Sigmoid colon (tissue), 7 donors: ENCODE measurements around the gene VCP. TPM values are rescaled to one million over a fixed set of nuclear protein-coding genes. Genes with fewer than 3 reads are reported as not detected.

Source experiments
- DNase-seq: peaks from one replicate; pipeline ENCODE4 v3.0.0-alpha.2; 2019
- H3K27ac ChIP-seq, 4 donors: fragments of 200-600 bp; sonication (generic); one replicate each; pipeline ENCODE4 v1.5.1; 2016 to 2019; ENCODE audit warnings: mild to moderate bottlenecking in 1 of 4
- H3K27me3 ChIP-seq, 3 donors: fragments of 200-600 bp; sonication (generic); one replicate each; pipeline ENCODE4 v1.5.1; 2019; ENCODE audit warnings: mild to moderate bottlenecking in 1 of 3
- H3K36me3 ChIP-seq, 4 donors: fragments of 200-600 bp; sonication (generic); one replicate each; pipeline ENCODE4 v1.5.1; 2016 to 2019
- H3K4me1 ChIP-seq, 4 donors: fragments of 200-600 bp; sonication (generic); one replicate each; pipeline ENCODE4 v1.5.1; 2017 to 2019
- H3K4me3 ChIP-seq, 4 donors: fragments of 200-600 bp; sonication (generic); one replicate each; pipeline ENCODE4 v1.5.1; 2017 to 2019; ENCODE audit warnings: mild to moderate bottlenecking in 2 of 4, moderate library complexity in 1 of 4
- H3K9me3 ChIP-seq, 4 donors: fragments of 200-600 bp in 3 of 4; sonication (generic) in 3 of 4; one replicate each; pipeline versions ENCODE4 v1.5.1 to v1.6.1; 2013 to 2019
- EP300 ChIP-seq, 4 donors: sonication (generic); formaldehyde crosslinking; IDR thresholded peaks; one replicate each; pipeline ENCODE4 v1.6.1; 2017; ENCODE audit warnings: antibody characterized with exemption in 4 of 4
- POLR2A ChIP-seq, 2 donors: fragments of 450-650 bp; IDR thresholded peaks; one replicate each; pipeline ENCODE4 v1.6.1; 2016; ENCODE audit warnings: antibody characterized with exemption in 2 of 2, mild to moderate bottlenecking in 2 of 2, moderate library complexity in 2 of 2
- POLR2AphosphoS5 ChIP-seq, 4 donors: sonication (generic); formaldehyde crosslinking; IDR thresholded peaks; one replicate each; pipeline ENCODE4 v1.6.1; 2017; ENCODE audit warnings: antibody characterized with exemption in 4 of 4
- WGBS, 2 donors: extraction: QIAGEN DNeasy Blood & Tissue Kit; methylation state at CpG; one replicate each; pipeline ENCODE4 v1.1.7; 2013; 5-methylcytosine and 5-hydroxymethylcytosine counted together
- intact Hi-C: fragments of 100-400 bp; cut with DNase I; formaldehyde crosslinking; loops from one replicate; pipeline ENCODE4 v1.15.1; 2023
- polyA plus RNA-seq, 3 donors: library from polyadenylated mRNA; stranded (reverse); fragments of 200-250 nt; gene quantifications; one replicate each; pipeline ENCODE4 v1.2.3, GENCODE V29; 2013
- total RNA-seq, 4 donors: library from RNA; depleted of rRNA; stranded (reverse); fragments of >200 nt; gene quantifications; one replicate each; pipeline ENCODE4 v1.1.0, GENCODE V29; 2016
- TF ChIP-seq, protein P1 (sequence below), 4 experiments: fragments of 450-650 bp in 3 of 4; fragments of 200-600 bp in 1 of 4; IDR thresholded peaks; one replicate each; pipeline ENCODE4 v1.5.1; 2016 to 2019; ENCODE audit warnings: antibody characterized with exemption in 4 of 4, mild to moderate bottlenecking in 3 of 4, moderate library complexity in 2 of 4
- donor health status: healthy with polysubstance abuse.
- donor health status: Bipolar disorder and iron deficiency.
- donor health status: healthy.

Gene VCP
- total and polyA plus RNA-seq, 7 donors = 50.5 to 129 (median 108) TPM

DNA sequence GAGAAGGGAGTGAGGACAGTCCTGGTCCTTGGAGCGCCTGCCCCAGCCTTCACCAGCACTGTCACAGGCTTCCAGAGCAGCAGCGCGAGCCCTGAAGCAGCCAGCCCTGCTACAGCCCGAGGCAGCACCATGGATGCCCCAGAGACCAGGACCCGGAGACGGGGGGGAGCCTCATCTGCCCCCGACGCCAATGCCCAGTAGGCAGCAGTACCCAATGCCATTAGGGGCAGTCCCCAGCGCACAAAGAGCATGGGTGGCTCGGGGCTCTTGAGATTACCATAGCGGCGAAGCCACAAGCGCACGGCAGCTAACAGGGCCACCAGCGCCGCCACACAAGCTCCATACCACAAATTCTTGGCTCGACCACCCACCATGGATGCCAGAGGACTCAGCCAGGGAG, 19.1 kb upstream of the VCP start:
- intact Hi-C loops = no loop called here
- TF ChIP-seq, protein P1, sequence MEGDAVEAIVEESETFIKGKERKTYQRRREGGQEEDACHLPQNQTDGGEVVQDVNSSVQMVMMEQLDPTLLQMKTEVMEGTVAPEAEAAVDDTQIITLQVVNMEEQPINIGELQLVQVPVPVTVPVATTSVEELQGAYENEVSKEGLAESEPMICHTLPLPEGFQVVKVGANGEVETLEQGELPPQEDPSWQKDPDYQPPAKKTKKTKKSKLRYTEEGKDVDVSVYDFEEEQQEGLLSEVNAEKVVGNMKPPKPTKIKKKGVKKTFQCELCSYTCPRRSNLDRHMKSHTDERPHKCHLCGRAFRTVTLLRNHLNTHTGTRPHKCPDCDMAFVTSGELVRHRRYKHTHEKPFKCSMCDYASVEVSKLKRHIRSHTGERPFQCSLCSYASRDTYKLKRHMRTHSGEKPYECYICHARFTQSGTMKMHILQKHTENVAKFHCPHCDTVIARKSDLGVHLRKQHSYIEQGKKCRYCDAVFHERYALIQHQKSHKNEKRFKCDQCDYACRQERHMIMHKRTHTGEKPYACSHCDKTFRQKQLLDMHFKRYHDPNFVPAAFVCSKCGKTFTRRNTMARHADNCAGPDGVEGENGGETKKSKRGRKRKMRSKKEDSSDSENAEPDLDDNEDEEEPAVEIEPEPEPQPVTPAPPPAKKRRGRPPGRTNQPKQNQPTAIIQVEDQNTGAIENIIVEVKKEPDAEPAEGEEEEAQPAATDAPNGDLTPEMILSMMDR (IDR thresholded peaks at IDR 0.05) = no peak

DNA sequence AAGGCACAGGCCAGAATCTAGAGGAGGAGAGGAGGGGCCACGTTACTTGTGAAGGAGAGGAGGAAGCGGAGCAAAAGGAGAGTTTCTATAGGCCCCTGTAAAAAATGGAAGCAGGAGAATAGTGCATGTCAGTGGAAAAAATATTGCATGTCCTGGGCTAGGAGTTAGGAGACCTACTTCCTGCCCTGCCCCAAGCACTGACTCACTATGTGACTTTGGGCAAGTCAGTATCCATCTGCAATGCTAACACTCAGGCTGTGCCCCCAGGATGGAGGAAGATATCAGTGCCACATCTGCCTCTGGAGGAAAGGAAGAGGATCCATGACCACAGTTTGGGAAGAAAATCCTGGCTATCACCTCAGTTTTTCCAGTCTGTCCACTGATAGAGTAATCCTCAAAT, 17.0 kb upstream of the VCP start:
- H3K4me3 ChIP-seq = no peak overlapping the region
- H3K4me1 ChIP-seq = no peaks in the 10 kb centered on the region
- WGBS, 2 donors = 96% methylated on average over 2 of the region's 2 CpGs
- no peaks in the 10 kb centered on the region for H3K27me3 ChIP-seq
- intact Hi-C loops = no loop called here
- no peak overlapping the region for H3K27ac ChIP-seq
- TF ChIP-seq POLR2AphosphoS5 (IDR thresholded peaks at IDR 0.05) (no peak), POLR2A (IDR thresholded peaks at IDR 0.05) (no peak), EP300 (IDR thresholded peaks at IDR 0.05) (no peak)
- TF ChIP-seq, protein P1 (IDR thresholded peaks at IDR 0.05) = no peak
- H3K9me3 ChIP-seq = no peaks in the 10 kb centered on the region
- DNase-seq = no peak
- peaks cover 19 to 76% (median 32%) of the 10 kb centered on the region in 4 donors for H3K36me3 ChIP-seq

More for the DNA sequence above, 19.1 kb upstream of the VCP start:
- Histone ChIP-seq H3K4me1 (peaks cover 0 to 10% (median 8%) of the 10 kb centered on the region in 4 donors), H3K27me3 (no peaks in the 10 kb centered on the region), H3K27ac (no peak overlapping the region), H3K36me3 (peaks cover 19 to 74% (median 32%) of the 10 kb centered on the region in 4 donors), H3K4me3 (no peak overlapping the region), H3K9me3 (no peaks in the 10 kb centered on the region)
- no peak for DNase-seq
- WGBS, 2 donors = 97% methylated on average over 17 of the region's 17 CpGs

DNA sequence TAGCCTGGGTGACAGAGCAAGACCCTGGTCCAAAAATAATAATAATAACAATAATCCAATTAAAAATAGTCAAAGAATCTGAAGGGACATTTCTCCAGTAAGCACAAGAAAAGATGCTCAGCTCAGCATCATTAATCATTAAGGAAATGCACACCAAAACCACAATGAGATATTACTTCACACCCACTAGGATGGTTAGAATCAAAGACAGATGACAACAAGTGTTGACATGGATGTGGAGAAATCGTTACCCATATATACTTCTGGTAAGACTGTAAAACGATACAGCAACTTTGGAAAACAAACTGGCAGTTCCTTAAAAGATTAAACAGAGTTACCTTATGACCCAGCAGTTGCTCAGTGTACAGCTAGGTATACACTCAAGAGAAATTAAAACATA, 12.7 kb upstream of the VCP start:
- intact Hi-C loops = no loop called here
- H3K36me3 ChIP-seq = peaks cover 8 to 34% (median 14%) of the 10 kb centered on the region in 4 donors
- WGBS, 2 donors = 84 to 89% methylated on average over 2 of the region's 2 CpGs

DNA sequence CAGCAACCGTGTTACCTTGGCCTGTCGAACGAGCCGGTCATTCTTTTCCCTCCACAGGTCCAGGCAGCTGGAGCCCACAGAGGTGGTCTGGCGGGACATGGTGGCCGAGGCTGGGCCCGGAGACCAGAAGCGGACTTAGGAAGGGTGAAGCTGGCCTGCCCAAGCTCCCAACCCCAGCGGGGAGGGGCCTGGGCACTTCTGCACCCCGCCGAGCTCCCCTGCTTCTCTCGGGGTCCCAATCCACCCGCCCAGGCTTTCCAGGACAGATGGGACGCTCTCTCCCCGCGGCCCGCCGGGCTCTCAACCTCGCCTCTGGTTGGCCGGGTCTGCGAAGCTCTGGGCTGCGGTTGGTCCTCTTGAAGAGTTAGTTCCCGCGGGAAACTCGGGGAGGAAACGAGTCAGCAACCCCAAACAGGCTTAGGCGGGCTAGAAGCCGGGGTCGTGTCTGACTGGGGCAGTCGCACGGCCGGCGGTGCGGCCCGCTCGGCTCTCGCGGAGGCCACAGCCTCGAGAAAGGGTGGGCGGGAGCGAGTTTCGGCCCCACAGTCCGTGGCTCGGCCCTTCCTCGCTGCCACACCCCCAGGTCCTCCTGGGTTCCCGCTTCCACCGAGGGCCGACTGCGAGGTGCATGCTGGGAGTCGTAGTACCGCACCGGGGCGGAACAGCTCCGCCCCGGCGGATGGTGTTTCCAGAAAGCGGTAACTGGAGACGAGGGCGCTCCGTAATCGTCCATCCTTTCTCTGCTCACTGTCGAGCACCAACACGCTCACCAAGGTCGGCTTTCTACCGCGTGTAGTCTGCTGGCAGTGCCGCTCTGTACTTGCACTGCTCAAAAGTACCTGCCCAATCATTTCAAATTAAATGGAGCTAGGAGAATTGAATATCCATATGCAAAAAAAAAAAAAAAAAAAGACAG, 7.3 kb upstream of the VCP start, which contains the start of gene FANCG:
Gene FANCG, minus strand, starts transcription at position 517 of the 916 bp plus-strand sequence. Its CDS starts 418 bp downstream, at position 99.
- intact Hi-C loops = loop anchor here (2.0 kb wide), 2 partner anchors 15 to 23 kb away; partner anchors contain the start of gene STOML2
- no peaks in the 10 kb centered on the region for H3K36me3 ChIP-seq
- 0% methylated on average over 67 of the region's 67 CpGs for WGBS, 2 donors
- H3K27ac ChIP-seq = peak within 1 kb of the TSS; percentile 70 to 87 (median 78)
- H3K27me3 ChIP-seq = no peaks in the 10 kb centered on the region
- TF ChIP-seq EP300 (IDR thresholded peaks at IDR 0.05) (no peak), POLR2AphosphoS5 (IDR thresholded peaks at IDR 0.05) (peak in 3 of 4 donors; percentile 63 to 84 (median 65))
- peaks cover 0 to 20% (median 16%) of the 10 kb centered on the region in 4 donors for H3K4me1 ChIP-seq
- H3K9me3 ChIP-seq = no peaks in the 10 kb centered on the region
- peak within 1 kb of the TSS; percentile 62 to 74 (median 72) for H3K4me3 ChIP-seq
- DNase-seq = peak; percentile 95

More for the DNA sequence above, 12.7 kb upstream of the VCP start:
- H3K27me3 ChIP-seq = no peaks in the 10 kb centered on the region
- no peaks in the 10 kb centered on the region for H3K9me3 ChIP-seq
- no peak overlapping the region for H3K27ac ChIP-seq
- peaks cover 0 to 7% (median 2%) of the 10 kb centered on the region in 4 donors for H3K4me1 ChIP-seq
- TF ChIP-seq, protein P1 (IDR thresholded peaks at IDR 0.05) = no peak
- no peak for TF ChIP-seq POLR2AphosphoS5 (IDR thresholded peaks at IDR 0.05)
- DNase-seq = no peak
- H3K4me3 ChIP-seq = no peak overlapping the region

DNA sequence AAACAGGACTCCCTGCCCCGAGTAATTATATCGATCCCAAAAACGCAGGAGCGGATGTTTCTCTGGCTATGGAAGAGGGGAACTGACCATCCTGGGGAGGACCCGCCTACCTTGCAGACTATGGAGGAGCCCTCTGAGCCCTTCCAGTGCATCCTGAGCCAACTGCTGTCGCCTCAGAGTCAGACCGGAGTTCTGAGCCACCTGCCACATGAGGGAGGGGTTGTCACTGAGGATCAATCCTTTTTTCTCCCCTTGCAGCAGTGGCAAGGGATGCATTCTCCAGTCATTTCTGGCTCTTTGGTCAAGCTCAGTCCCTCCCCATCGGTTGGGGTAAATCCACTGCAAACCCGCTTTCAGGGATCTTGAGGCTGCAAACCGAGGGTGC, 6.6 kb upstream of the VCP start:
- peak overlapping the region; percentile 70 to 87 (median 78) for H3K27ac ChIP-seq
- WGBS, 2 donors = 5 to 8% methylated on average over 10 of the region's 10 CpGs
- peaks cover 0 to 20% (median 16%) of the 10 kb centered on the region in 4 donors for H3K4me1 ChIP-seq
- no peaks in the 10 kb centered on the region for H3K36me3 ChIP-seq
- no peak for TF ChIP-seq POLR2A (IDR thresholded peaks at IDR 0.05)
- TF ChIP-seq EP300 (IDR thresholded peaks at IDR 0.05) = no peak
- no peak for TF ChIP-seq POLR2AphosphoS5 (IDR thresholded peaks at IDR 0.05)
- TF ChIP-seq, protein P1 (IDR thresholded peaks at IDR 0.05) = no peak
- H3K9me3 ChIP-seq = no peaks in the 10 kb centered on the region
- peak; percentile 35 for DNase-seq
- intact Hi-C loops = no loop called here
- peak overlapping the region; percentile 62 to 74 (median 72) for H3K4me3 ChIP-seq
- H3K27me3 ChIP-seq = no peaks in the 10 kb centered on the region
